ENCODE results near the gene ABHD1.
"Not testable (repeated sequence)": the region's sequence is repeated elsewhere in the genome, so short reads cannot be mapped to it uniquely, and the experiment has no call there.

DNA sequence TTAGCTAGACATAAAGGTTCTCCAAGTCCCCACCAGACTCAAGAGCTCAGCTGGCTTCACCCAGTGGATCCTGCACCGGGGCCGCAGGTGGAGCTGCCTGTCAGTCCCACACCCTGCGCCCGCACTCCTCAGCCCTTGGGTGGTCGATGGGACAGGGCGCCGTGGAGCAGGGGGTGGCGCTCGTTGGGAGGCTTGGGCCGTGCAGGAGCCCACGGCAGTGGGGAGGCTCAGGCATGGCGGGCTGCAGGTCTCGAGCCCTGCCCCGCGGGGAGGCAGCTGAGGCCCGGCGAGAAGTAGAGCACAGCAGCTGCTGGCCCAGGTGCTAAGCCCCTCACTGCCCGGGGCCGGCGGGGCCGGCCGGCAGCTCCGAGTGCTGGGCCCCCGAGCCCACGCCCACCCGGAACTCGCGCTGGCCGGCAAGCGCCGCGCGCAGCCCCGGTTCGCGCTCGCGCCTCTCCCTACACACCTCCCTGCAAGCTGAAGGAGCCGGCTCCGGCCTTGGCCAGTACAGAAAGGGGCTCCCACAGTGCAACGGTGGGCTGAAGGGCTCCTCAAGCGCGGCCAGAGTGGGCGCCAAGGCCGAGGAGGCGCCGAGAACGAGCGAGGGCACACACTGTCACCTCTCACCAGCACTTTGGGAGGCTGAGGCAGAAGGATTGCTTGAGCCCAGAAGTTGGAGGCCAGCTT lies 12.1 kb upstream of the ABHD1 start:
- TF ChIP-seq NANOG (IDR thresholded peaks at IDR 0.05; ENCODE audit: borderline replicate concordance) = not testable (repeated sequence)
- TF ChIP-seq, protein P1, sequence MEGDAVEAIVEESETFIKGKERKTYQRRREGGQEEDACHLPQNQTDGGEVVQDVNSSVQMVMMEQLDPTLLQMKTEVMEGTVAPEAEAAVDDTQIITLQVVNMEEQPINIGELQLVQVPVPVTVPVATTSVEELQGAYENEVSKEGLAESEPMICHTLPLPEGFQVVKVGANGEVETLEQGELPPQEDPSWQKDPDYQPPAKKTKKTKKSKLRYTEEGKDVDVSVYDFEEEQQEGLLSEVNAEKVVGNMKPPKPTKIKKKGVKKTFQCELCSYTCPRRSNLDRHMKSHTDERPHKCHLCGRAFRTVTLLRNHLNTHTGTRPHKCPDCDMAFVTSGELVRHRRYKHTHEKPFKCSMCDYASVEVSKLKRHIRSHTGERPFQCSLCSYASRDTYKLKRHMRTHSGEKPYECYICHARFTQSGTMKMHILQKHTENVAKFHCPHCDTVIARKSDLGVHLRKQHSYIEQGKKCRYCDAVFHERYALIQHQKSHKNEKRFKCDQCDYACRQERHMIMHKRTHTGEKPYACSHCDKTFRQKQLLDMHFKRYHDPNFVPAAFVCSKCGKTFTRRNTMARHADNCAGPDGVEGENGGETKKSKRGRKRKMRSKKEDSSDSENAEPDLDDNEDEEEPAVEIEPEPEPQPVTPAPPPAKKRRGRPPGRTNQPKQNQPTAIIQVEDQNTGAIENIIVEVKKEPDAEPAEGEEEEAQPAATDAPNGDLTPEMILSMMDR (conservative IDR thresholded peaks at IDR 0.05; ENCODE audit: low read depth in 2 of 2) = not testable (repeated sequence)

Measured in GM23338 (cell line).